Kidney tubule cell (primary cell): Measurements from ENCODE around the gene ADORA3.
"Not testable (repeated sequence)": the region's sequence is repeated elsewhere in the genome, so short reads cannot be mapped to it uniquely, and the experiment has no call there.

Experiments
- DNase-seq: peaks from one replicate; pipeline ENCODE4 v3.0.0-alpha.2; 2018; ENCODE audit warnings: low spot score

ADORA3 gene

DNA sequence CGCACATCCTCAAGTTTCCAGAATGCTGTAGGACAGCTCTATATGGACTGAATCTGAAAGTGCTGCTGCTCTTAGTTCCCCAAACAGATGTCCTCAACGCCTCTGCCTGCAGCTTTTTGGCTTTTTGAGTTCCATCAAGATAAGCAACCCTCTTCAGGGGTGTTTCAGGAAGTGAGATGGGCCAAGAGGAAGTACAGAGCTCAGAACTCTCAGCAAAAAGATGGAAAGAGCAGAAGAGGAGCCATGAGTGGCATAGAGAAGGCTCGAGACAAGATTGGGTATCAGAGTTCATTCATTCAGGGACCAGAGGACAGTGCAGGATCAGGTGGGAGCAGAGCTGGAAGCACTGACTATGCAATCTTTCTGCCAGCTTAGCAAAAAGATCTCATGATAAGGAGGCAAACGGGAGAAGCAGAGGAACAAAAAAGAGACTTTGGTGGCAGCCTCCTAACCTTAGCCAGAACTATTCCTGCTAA is at the start of gene ADORA3, which contains the start of gene TMIGD3:
Gene ADORA3, minus strand, starts transcription at position 49 of the 476 bp plus-strand sequence. CDS start 279 bp downstream, outside the sequence.
Gene TMIGD3, minus strand, starts transcription at position 49 of the 476 bp plus-strand sequence. CDS start 279 bp downstream, outside the sequence.
- DNase-seq: no peak

- peak; percentile 93 for DNase-seq
Measured at GRCh38 chr1:111553196-111553595, 49.8 kb upstream of the ADORA3 start.

DNA sequence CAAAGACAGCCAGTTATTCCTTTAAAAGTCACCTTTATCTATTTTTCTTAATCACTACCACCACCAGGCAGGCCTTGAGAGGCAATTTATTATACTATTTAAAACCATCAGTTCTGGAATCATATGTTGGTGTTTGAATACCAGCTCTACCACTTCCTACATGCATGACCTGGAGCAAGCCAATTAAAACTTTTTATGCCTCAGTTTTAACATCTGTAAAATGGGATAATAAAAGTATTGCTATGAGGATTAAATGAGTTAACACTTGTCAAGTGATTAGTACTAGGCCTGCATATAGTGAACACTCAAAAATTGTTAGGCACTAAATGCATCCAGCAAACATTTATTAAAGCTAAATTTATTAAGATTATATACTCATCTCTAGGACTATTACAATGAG is 49.2 kb upstream of the ADORA3 start:
- DNase-seq: no peak

DNA sequence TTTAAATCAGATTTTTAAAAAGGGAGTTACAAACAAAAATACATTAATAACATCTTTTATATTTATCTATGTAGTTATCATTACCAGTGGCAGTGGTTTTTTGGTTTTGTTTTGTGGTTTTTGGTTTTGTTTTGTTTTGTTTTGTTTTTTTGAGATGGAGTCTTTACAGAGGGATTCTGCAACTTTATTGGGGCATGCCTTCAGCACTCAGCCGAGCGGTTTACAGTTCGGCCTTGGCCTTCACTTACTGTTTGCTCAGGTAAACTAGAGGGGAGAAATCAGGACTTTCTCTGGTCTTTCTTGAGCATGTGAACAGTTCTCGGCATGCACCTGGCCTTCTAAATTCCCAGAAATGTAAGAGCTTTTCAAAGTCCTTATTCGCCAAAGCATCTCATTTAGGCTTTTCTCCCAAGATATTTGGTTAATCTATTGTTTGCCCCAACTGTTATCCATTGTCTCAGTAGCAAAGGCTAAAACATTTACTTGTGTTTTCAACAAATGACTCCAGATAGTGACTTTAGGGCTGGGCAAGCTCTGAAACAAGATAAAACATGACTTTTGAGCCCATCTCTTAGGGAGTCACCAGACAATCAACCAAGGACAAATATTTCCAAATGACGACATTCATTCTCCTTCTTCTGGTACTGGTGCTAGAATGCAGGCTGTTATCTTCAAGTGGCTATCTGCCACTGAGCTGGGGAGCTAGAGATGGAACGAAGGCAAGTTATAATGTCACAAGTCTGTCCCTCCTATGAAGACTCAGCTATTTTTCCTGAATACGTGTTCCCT is 48.4 kb upstream of the ADORA3 start:
- DNase-seq: no peak

DNA sequence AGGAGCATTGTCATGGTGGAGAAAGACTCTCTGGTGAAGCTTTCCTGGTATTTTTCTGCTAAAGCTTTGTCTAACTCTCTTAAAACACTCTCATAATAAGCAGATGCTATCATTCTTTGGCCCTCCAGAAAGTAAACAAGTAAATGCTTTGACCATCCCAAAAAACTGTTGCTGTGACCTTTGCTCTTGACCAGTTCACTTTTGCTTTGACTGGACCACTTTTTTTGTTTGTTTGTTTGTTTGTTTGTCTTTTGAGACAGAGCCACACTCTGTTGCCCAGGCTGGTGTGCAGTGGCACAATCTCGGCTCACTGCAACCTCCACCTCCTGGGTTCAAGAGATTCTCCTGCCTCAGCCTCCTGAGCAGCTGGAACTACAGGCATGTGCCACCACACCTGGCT is 44.4 kb upstream of the ADORA3 start:
- DNase-seq: not testable (repeated sequence)

DNA sequence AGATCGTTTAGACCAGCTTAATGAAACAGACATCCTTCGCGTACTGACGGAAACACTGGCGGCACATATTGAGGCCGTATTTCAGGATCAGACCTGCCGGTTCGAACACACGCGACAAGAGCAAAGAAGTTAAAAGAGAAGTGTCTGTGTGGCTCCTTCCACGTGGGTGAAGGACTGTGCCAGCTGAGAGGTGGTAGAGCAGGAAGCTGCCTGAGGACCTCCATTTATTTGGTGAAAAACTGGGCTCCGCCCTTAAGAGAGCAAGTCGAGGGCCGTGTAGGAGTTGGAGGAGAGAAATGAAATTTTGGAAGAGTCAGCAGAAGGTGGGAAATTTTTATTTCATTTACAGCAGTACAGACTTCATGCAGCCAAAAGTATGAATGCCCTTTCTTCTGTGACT is 38.8 kb upstream of the ADORA3 start:
- DNase-seq: peak; percentile 61

GRCh38 chr1:111541721-111542120 is 38.3 kb upstream of the ADORA3 start:
- peak; percentile 87 for DNase-seq

DNA sequence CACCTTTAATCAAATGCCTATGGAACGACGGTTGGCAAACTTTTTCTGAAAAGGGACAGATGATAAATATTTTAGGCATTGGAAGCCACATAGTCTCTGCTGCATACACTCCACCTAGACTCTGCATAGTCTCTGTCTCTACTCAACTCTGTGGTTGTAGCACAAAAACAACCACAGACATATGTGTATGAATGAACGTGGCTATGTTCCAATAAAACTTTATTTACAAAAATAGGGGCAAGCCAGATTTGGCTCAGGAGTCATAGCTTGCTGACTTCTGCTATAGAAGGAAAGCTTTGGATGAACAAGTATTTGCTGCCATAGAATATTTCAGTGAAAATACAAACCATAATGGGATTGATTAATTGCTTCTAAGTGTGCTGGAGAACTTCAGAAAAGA is 37.5 kb upstream of the ADORA3 start:
- DNase-seq: no peak

DNA sequence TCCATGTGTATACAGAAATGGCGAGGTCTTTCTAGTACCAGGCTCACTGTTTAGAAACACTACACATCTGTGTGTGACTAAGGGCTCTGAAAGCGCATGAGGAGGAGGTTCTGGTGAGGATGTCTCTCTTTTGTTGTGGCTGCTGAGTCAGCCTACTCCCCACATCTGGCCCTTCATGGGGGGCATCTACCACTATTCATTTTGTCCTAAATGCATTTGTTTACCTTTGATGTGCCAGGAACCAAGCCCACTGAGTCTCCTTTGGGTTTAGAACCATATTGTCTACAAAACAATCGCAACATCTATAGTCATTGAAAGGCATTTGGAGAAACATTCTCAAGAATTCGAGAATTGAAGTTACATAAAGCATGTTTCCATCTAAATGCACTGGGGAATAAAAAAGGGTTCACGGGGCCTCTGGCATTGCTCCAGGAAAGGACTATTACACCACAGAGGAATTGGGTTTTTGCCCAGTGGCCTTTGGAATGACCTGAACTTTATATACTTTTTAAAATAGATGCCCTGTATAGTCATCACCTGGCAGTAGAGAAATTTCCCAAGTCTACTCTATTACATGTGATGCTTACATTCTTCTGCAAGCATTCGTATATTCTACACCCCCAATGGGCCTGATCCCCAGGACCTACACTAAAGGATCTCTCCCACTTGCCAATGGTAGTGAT is 35.1 kb upstream of the ADORA3 start:
- peak; percentile 65 for DNase-seq

GRCh38 chr1:111535256-111536191 is 32.1 kb upstream of the ADORA3 start:
- no peak for DNase-seq

- DNase-seq: no peak
Measured at GRCh38 chr1:111520053-111520452, 16.6 kb upstream of the ADORA3 start.

GRCh38 chr1:111517469-111518225 is 14.2 kb upstream of the ADORA3 start:
- DNase-seq: no peak

- DNase-seq: peak; percentile 80
Measured at GRCh38 chr1:111516005-111516535, 12.6 kb upstream of the ADORA3 start.

DNA sequence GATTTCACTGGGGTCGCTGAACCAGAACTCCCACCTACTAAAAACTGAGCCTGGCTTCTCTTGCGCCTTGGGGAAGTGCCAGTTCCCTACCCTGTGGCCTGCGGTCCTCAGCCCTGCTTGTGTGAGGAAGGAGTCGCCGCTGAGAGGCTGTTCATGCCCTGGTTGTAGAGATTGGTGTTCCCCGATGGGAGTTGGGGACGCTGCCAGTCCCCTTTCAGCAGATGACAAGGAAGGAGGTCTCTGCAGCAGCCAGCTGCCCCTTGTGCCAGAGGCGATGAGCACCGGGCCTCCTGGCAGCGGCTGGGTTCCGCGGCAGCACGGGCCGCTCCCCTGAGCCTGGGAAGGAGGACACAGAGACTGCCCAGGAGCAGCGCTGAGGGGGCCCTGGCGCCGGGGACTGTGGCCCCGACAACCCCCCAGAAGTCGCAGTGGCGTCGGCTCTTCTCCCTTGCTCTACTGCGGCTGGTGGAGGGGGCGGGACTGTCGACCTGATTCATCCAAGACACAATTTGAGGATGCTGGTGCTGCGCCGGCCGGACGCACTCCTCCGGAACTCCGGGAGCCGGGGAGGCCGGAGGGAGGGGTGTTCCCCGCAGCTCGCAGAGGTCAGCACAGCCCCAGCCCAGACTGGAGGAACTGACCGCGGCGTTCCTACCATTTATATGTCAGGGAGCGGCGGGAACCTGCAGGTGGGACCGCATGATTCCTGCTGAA is 12.0 kb upstream of the ADORA3 start:
- DNase-seq: peak; percentile 73

DNA sequence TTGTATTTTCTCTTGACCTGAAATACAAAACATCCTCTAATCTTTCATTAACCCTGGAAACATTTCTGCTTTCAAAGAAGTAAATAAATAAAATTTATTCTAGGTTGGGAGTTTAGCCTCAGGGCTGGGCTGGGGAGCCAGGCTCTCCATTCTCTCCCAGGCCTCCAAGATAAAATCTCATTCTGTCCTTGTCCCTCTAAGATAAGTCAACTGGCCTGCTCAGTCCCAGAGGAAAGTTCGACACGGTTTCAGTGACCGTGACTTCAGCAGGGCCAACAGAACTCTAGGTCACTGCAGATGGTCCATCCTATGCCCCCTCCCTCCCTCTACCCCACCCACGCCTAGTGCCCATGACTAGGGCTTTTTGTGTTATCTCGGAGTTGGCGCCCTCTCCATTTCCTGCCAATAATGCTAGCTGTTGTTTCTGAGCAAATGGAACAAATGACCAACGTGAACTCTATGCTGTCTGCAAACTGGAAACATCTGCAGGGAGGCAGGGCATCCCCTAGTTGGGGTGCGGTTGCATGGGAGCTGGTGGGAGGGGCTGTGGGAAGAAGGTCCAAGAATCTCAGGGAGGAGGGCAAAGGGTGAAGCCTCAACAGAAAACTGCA is 10.1 kb upstream of the ADORA3 start:
- no peak for DNase-seq

- no peak for DNase-seq
Measured at GRCh38 chr1:111512931-111513330, 9.5 kb upstream of the ADORA3 start.

GRCh38 chr1:111512132-111512889 is 8.9 kb upstream of the ADORA3 start:
- DNase-seq: no peak

GRCh38 chr1:111511370-111511769 is 7.9 kb upstream of the ADORA3 start:
- no peak for DNase-seq

- DNase-seq: no peak
Measured at GRCh38 chr1:111509997-111510375, 6.6 kb upstream of the ADORA3 start.
